Measurements from ENCODE around the gene TCP11L2. TPM values are rescaled to one million over a fixed set of nuclear protein-coding genes. Genes with fewer than 3 reads are reported as not detected.

Gene TCP11L2
- total RNA-seq, 4 donors from 2014 or later = 32.1 to 52.3 (median 39.5) TPM

- 91% methylated on average over 1 of the region's 1 CpG for WGBS
- no peaks in the 10 kb centered on the region for H3K36me3 ChIP-seq
- H3K4me1 ChIP-seq = peaks cover 0 to 5% (median 0%) of the 10 kb centered on the region in 4 donors
- no peak overlapping the region for H3K27ac ChIP-seq (replicated peaks in 1 of 4)
- H3K27me3 ChIP-seq = no peaks in the 10 kb centered on the region
- H3K9me3 ChIP-seq = no peaks in the 10 kb centered on the region
- intact Hi-C loops (cut with DNase I) = no loop called here
- DNase-seq (ENCODE audit: extremely low spot score) = no peak
- TF ChIP-seq POLR2A (IDR thresholded peaks at IDR 0.05; ENCODE audit: low read depth) (no peak), CTCF (IDR thresholded peaks at IDR 0.05) (no peak), POLR2AphosphoS5 (IDR thresholded peaks at IDR 0.05) (no peak), EP300 (IDR thresholded peaks at IDR 0.05) (no peak)
- H3K4me3 ChIP-seq = no peak overlapping the region
These were observed 14.4 kb upstream of the TCP11L2 start for GRCh38 chr12:106288101-106288493.

- no peak overlapping the region for H3K27ac ChIP-seq (replicated peaks in 1 of 4)
- DNase-seq (ENCODE audit: extremely low spot score) = no peak
- H3K27me3 ChIP-seq = no peaks in the 10 kb centered on the region
- H3K9me3 ChIP-seq = no peaks in the 10 kb centered on the region
- H3K4me1 ChIP-seq = peaks cover 0 to 5% (median 0%) of the 10 kb centered on the region in 4 donors
- H3K4me3 ChIP-seq = no peak overlapping the region
- WGBS = 84% methylated on average over 9 of the region's 9 CpGs
- TF ChIP-seq POLR2A (IDR thresholded peaks at IDR 0.05; ENCODE audit: low read depth) (no peak), EP300 (IDR thresholded peaks at IDR 0.05) (no peak), CTCF (IDR thresholded peaks at IDR 0.05) (no peak), POLR2AphosphoS5 (IDR thresholded peaks at IDR 0.05) (no peak)
- intact Hi-C loops (cut with DNase I) = no loop called here
- H3K36me3 ChIP-seq = no peaks in the 10 kb centered on the region
These were observed 13.9 kb upstream of the TCP11L2 start for GRCh38 chr12:106288494-106289195.

DNA sequence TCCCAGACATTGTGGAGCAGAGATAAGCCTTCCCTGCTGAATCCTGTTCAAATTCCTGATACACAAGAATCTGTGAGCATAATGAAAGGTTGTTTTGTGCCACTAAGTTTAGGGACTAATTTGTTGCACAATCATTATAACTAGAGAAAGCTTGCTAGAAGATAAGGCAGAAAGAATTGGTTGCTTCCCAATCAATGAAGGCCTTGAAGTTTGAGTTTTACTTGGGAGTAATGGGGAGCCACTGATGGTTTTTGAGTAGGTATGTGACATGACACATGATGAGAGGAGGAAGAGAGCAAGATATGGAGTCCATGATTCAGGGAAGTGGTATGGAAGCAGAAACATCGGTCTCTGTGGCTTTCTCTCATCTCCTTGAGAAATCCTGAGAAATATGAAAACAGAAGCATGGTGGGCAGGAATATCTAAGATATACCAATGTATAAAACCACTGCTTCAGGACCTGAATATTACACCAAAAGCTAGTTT, 13.3 kb upstream of the TCP11L2 start:
- Histone ChIP-seq H3K36me3 (no peaks in the 10 kb centered on the region), H3K27me3 (no peaks in the 10 kb centered on the region), H3K4me3 (no peak overlapping the region), H3K27ac (replicated peaks in 1 of 4) (no peak overlapping the region), H3K4me1 (peaks cover 0 to under 1% (median 0%) of the 10 kb centered on the region in 4 donors), H3K9me3 (no peaks in the 10 kb centered on the region)
- intact Hi-C loops (cut with DNase I) = no loop called here
- no peak for TF ChIP-seq EP300 (IDR thresholded peaks at IDR 0.05)
- no peak for TF ChIP-seq POLR2A (IDR thresholded peaks at IDR 0.05; ENCODE audit: low read depth)
- TF ChIP-seq POLR2AphosphoS5 (IDR thresholded peaks at IDR 0.05) = no peak
- no peak for TF ChIP-seq CTCF (IDR thresholded peaks at IDR 0.05)
- no peak for DNase-seq (ENCODE audit: extremely low spot score)
- WGBS = 83% methylated on average over 1 of the region's 1 CpG

- DNase-seq (ENCODE audit: extremely low spot score) = no peak
- Histone ChIP-seq H3K36me3 (no peaks in the 10 kb centered on the region), H3K4me3 (no peak overlapping the region), H3K27me3 (no peaks in the 10 kb centered on the region), H3K4me1 (no peaks in the 10 kb centered on the region), H3K9me3 (no peaks in the 10 kb centered on the region), H3K27ac (replicated peaks in 1 of 4) (no peak overlapping the region)
- TF ChIP-seq POLR2AphosphoS5 (IDR thresholded peaks at IDR 0.05) (no peak), POLR2A (IDR thresholded peaks at IDR 0.05; ENCODE audit: low read depth) (no peak), EP300 (IDR thresholded peaks at IDR 0.05) (no peak), CTCF (IDR thresholded peaks at IDR 0.05) (no peak)
- intact Hi-C loops (cut with DNase I) = no loop called here
- WGBS = 80% methylated on average over 2 of the region's 2 CpGs
These were observed 11.9 kb upstream of the TCP11L2 start for GRCh38 chr12:106290666-106291065.

All from esophagus muscularis mucosa (tissue), 4 donors.